Neuronal stem cell (in vitro differentiated cells): ENCODE data around the gene KIN.
"Not testable (repeated sequence)": the region's sequence is repeated elsewhere in the genome, so short reads cannot be mapped to it uniquely, and the experiment has no call there.

Experiments
- DNase-seq: peaks from one replicate; pipeline ENCODE4 v3.0.0-alpha.2; 2013; ENCODE audit warnings: low spot score
- H2AFZ ChIP-seq: one replicate; pipeline ENCODE4 v1.6.1; 2013; ENCODE audit warnings: mild to moderate bottlenecking, low read length, inconsistent platforms
- H2AK5ac ChIP-seq: 2 replicates; pipeline ENCODE4 v1.6.1; 2013; ENCODE audit warnings: low read depth, mild to moderate bottlenecking, inconsistent platforms, low read length, moderate library complexity, mixed read lengths
- H2BK120ac ChIP-seq: 2 replicates; pipeline ENCODE4 v1.6.1; 2013; ENCODE audit warnings: low read depth, mild to moderate bottlenecking, inconsistent platforms, low read length, moderate library complexity, mixed read lengths
- H2BK12ac ChIP-seq: one replicate; pipeline ENCODE4 v1.6.1; 2013; ENCODE audit warnings: low read length, inconsistent platforms
- H2BK15ac ChIP-seq: 2 replicates; pipeline ENCODE4 v1.6.1; 2013; ENCODE audit warnings: mild to moderate bottlenecking, low read length, inconsistent platforms, mixed read lengths
- H2BK5ac ChIP-seq: one replicate; pipeline ENCODE4 v1.6.1; 2013; ENCODE audit warnings: inconsistent platforms, mild to moderate bottlenecking, low read length, moderate library complexity
- H3K14ac ChIP-seq: one replicate; pipeline ENCODE4 v1.6.1; 2013; ENCODE audit warnings: low read length, inconsistent platforms
- H3K18ac ChIP-seq: 2 replicates; pipeline ENCODE4 v1.6.1; 2013; ENCODE audit warnings: low read length, inconsistent platforms
- H3K23ac ChIP-seq: 2 replicates; pipeline ENCODE4 v1.6.1; 2013; ENCODE audit warnings: low read depth, mild to moderate bottlenecking, mixed read lengths, low read length, inconsistent platforms; ENCODE audit not compliant: poor library complexity
- H3K27ac ChIP-seq: replicated peaks from 3 replicates; pipeline ENCODE4 v1.5.1; 2013; ENCODE audit warnings: low read length, inconsistent platforms
- H3K27me3 ChIP-seq, 3 experiments: 2 replicates each; pipeline ENCODE4 v1.6.1; 2013; ENCODE audit warnings: low read length in 3 of 3, mild to moderate bottlenecking in 2 of 3, inconsistent platforms in 1 of 3, low read depth in 1 of 3, mixed read lengths in 1 of 3, moderate library complexity in 1 of 3; ENCODE audit not compliant: control insufficient read depth in 3 of 3, insufficient read depth in 3 of 3
- H3K36me3 ChIP-seq, 2 donors: replicated peaks in 1 of 2; 2 replicates each; pipeline ENCODE4 v1.6.1; 2013; ENCODE audit warnings: low read length in 2 of 2; ENCODE audit not compliant: control insufficient read depth in 2 of 2, insufficient read depth in 2 of 2
- H3K4ac ChIP-seq: 2 replicates; pipeline ENCODE4 v1.6.1; 2013; ENCODE audit warnings: inconsistent platforms, mild to moderate bottlenecking, low read length, moderate library complexity
- H3K4me1 ChIP-seq, 2 donors: 1 replicate in 1 of 2; 2 replicates in 1 of 2; pipeline ENCODE4 v1.6.1; 2013; ENCODE audit warnings: low read length in 2 of 2, low read depth in 1 of 2; ENCODE audit not compliant: control insufficient read depth in 2 of 2, insufficient read depth in 1 of 2
- H3K4me2 ChIP-seq: one replicate; pipeline ENCODE4 v1.6.1; 2013; ENCODE audit warnings: mild to moderate bottlenecking, low read length, inconsistent platforms; ENCODE audit not compliant: insufficient read depth, poor library complexity, severe bottlenecking
- H3K4me3 ChIP-seq, 2 donors: 2 replicates each; pipeline ENCODE4 v1.5.1; 2013; ENCODE audit warnings: low read length in 2 of 2, mild to moderate bottlenecking in 2 of 2, inconsistent platforms in 1 of 2, moderate library complexity in 1 of 2
- H3K79me1 ChIP-seq: one replicate; pipeline ENCODE4 v1.6.1; 2013; ENCODE audit warnings: low read depth, mild to moderate bottlenecking, inconsistent platforms, low read length, moderate library complexity
- H3K9ac ChIP-seq: one replicate; pipeline ENCODE4 v1.6.1; 2013; ENCODE audit warnings: mild to moderate bottlenecking, low read depth, low read length, inconsistent platforms; ENCODE audit not compliant: poor library complexity
- H3K9me3 ChIP-seq, 2 donors: replicated peaks in 1 of 2; 2 replicates each; pipeline versions ENCODE3 to v1.6.1; 2013; ENCODE audit warnings: low read length in 2 of 2, mild to moderate bottlenecking in 2 of 2, inconsistent platforms in 1 of 2, low read depth in 1 of 2, mixed read lengths in 1 of 2, moderate library complexity in 1 of 2; ENCODE audit not compliant: control insufficient read depth in 2 of 2, insufficient read depth in 1 of 2
- H4K8ac ChIP-seq: one replicate; pipeline ENCODE4 v1.6.1; 2013; ENCODE audit warnings: low read depth, mild to moderate bottlenecking, inconsistent platforms, low read length, moderate library complexity
- H4K91ac ChIP-seq: one replicate; pipeline ENCODE4 v1.6.1; 2013; ENCODE audit warnings: low read length, low read depth, mild to moderate bottlenecking, inconsistent platforms; ENCODE audit not compliant: poor library complexity
- WGBS, 2 donors: extraction: QIAGEN DNeasy Blood & Tissue Kit; methylation state at CpG; one replicate each; pipeline ENCODE4 v1.1.7; 2013; ENCODE audit warnings: missing lambda C conversion rate in 2 of 2, mixed read lengths in 1 of 2; ENCODE audit not compliant: insufficient read length in 2 of 2, insufficient replicate concordance in 1 of 2; ENCODE audit errors: extremely low coverage in 2 of 2; 5-methylcytosine and 5-hydroxymethylcytosine counted together

Gene KIN

DNA sequence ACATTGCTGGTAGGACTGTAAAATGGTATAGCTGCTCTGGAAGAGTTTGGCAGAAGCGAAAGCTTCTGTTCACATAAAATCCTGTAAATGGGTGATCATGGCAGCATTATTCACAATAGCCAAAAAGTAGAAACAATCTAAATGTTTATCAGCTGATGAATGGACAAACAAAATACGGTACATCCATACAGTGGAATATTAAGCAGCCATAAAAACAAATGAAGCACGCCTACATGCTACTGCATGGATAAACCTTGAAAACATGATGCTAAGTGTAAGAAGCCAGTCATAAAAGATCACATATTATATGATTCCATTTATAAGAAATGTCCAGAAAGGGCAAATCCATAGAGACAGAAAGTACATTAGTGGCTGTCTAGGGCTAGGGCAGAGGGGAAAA, 32.7 kb downstream of the KIN start:
- H2BK15ac ChIP-seq: no peak overlapping the region
- no peaks in the 10 kb centered on the region for H3K27me3 ChIP-seq

DNA sequence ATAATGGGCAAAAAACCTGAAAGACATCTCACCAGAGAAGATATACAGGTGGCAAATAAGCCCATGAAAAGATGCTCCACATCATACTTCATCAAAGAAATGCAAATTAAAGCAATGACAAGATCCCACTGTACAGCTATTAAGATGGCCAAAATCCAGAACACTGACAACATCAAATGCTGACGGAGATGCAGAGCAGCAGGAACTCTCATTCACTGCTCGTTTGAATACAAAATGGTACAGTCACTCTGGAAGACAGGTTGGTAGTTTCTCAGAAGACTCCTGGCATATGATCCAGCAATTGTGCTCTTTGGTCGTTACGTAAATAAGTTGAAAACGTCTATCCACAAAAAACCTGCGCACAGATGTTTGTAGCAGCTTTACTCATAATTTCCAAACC, 35.5 kb downstream of the KIN start:
- Histone ChIP-seq H3K4me3 (no peak overlapping the region), H3K4ac (no peak overlapping the region), H3K4me2 (no peak overlapping the region), H2BK15ac (no peak overlapping the region), H3K79me1 (peaks cover 2% of the 10 kb centered on the region), H2BK120ac (no peak overlapping the region), H3K4me1 (no peaks in the 10 kb centered on the region), H3K36me3 (peaks cover 14 to 63% of the 10 kb centered on the region in 2 donors), H2BK12ac (no peak overlapping the region), H4K91ac (no peak overlapping the region), H3K27me3 (no peaks in the 10 kb centered on the region), H2AK5ac (no peak overlapping the region), H3K9me3 (peaks cover 1 to 7% of the 10 kb centered on the region in 2 donors), H2BK5ac (no peak overlapping the region), H3K14ac (no peak overlapping the region), H3K18ac (no peak overlapping the region), H2AFZ (no peak overlapping the region), H3K9ac (no peak overlapping the region), H3K27ac (no peak overlapping the region), H3K23ac (no peak overlapping the region), H4K8ac (no peak overlapping the region)
- no peak for DNase-seq
- WGBS, 2 donors: no CpG with 5 or more reads among the region's 6 CpGs

More for the DNA sequence above, 32.7 kb downstream of the KIN start:
- no peak overlapping the region for H2BK12ac ChIP-seq
- no peak overlapping the region for H2BK120ac ChIP-seq
- no peak overlapping the region for H3K18ac ChIP-seq
- no peak for DNase-seq
- H2AK5ac ChIP-seq: no peak overlapping the region
- no peak overlapping the region for H3K27ac ChIP-seq
- H3K14ac ChIP-seq: no peak overlapping the region
- no peak overlapping the region for H3K4ac ChIP-seq
- H3K23ac ChIP-seq: no peak overlapping the region
- peaks cover 17 to 91% of the 10 kb centered on the region in 2 donors for H3K36me3 ChIP-seq
- no CpG with 5 or more reads among the region's 3 CpGs for WGBS, 2 donors
- no peak overlapping the region for H2BK5ac ChIP-seq
- no peak overlapping the region for H3K9ac ChIP-seq
- no peak overlapping the region for H4K91ac ChIP-seq
- H3K4me3 ChIP-seq: no peak overlapping the region
- H3K9me3 ChIP-seq: peaks cover 1 to 7% of the 10 kb centered on the region in 2 donors
- H2AFZ ChIP-seq: no peak overlapping the region
- H3K4me1 ChIP-seq: no peaks in the 10 kb centered on the region
- H4K8ac ChIP-seq: no peak overlapping the region
- H3K4me2 ChIP-seq: no peak overlapping the region
- peaks cover 2% of the 10 kb centered on the region for H3K79me1 ChIP-seq

DNA sequence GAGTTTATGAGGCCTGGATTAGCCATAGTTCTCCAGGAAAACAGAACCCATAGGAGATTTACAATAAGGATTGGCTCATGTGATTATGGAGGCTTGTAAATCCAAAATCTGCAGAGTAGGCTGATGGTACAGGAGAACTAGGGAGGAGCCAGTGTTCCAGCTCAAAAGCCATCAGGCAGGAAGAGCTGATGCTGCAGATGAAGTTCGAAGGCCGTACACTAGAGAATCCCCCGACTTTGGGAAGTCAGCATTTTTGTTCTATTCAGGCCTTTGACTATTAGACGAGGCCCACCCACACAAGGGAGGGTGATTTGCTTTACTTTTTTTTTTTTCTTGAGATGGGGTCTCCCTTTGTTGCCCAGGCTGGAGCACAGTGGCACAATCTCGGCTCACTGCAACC, 37.6 kb downstream of the KIN start:
- H3K79me1 ChIP-seq: peaks cover 2% of the 10 kb centered on the region
- no peak overlapping the region for H3K4ac ChIP-seq
- H2AFZ ChIP-seq: no peak overlapping the region
- H2AK5ac ChIP-seq: no peak overlapping the region
- no peak overlapping the region for H2BK12ac ChIP-seq
- no CpG with 5 or more reads among the region's 5 CpGs for WGBS, 2 donors
- H3K9me3 ChIP-seq: peaks cover 1 to 4% of the 10 kb centered on the region in 2 donors
- peaks cover 11 to 44% of the 10 kb centered on the region in 2 donors for H3K36me3 ChIP-seq
- no peak overlapping the region for H4K8ac ChIP-seq
- H3K4me2 ChIP-seq: no peak overlapping the region
- no peak overlapping the region for H3K14ac ChIP-seq
- no peak overlapping the region for H3K18ac ChIP-seq
- DNase-seq: no peak
- no peak overlapping the region for H2BK15ac ChIP-seq
- no peak overlapping the region for H2BK5ac ChIP-seq
- H3K27ac ChIP-seq: no peak overlapping the region
- no peak overlapping the region for H2BK120ac ChIP-seq
- no peaks in the 10 kb centered on the region for H3K27me3 ChIP-seq
- no peaks in the 10 kb centered on the region for H3K4me1 ChIP-seq
- H4K91ac ChIP-seq: no peak overlapping the region
- no peak overlapping the region for H3K4me3 ChIP-seq
- no peak overlapping the region for H3K9ac ChIP-seq
- no peak overlapping the region for H3K23ac ChIP-seq

- not testable (repeated sequence) for H3K4me3 ChIP-seq, H3K14ac ChIP-seq, H2AK5ac ChIP-seq, H3K4me1 ChIP-seq, H3K79me1 ChIP-seq, H3K27ac ChIP-seq, H3K23ac ChIP-seq, H2BK15ac ChIP-seq, H3K4me2 ChIP-seq, H3K18ac ChIP-seq, H3K27me3 ChIP-seq, H3K4ac ChIP-seq, H2AFZ ChIP-seq, DNase-seq, H3K9ac ChIP-seq, H2BK5ac ChIP-seq, H2BK120ac ChIP-seq, H4K8ac ChIP-seq, H3K9me3 ChIP-seq, H2BK12ac ChIP-seq, H4K91ac ChIP-seq
- WGBS, 2 donors: no CpG with 5 or more reads among the region's 7 CpGs
- H3K36me3 ChIP-seq: peaks cover 7 to 29% of the 10 kb centered on the region in 2 donors
Observed at GRCh38 chr10:7748637-7749036, 39.2 kb downstream of the KIN start.
